WTC11 (cell line): ENCODE results near the gene TNS3. TPM values are rescaled to one million over a fixed set of nuclear protein-coding genes. Genes with fewer than 3 reads are reported as not detected.

ENCODE experiments used
- ATAC-seq: fragments of 200-7000 bp; cut with Tn5 transposase; 2 replicates; pipeline ENCODE4 v1.10.0; 2021; ENCODE audit warnings: mild to moderate bottlenecking, moderate library complexity
- CTCF ChIA-PET: fragments of 300-600 bp; sonication (Branson Sonifier 250); formaldehyde crosslinking; loops from one replicate; lab custom pipeline; 2021; ENCODE audit warnings: antibody characterized with exemption; lab: Charles Lee
- POLR2A ChIA-PET: fragments of 350-600 bp; sonication (Branson Sonifier 250); formaldehyde crosslinking; loops from one replicate; lab custom pipeline; 2021; ENCODE audit warnings: antibody characterized with exemption; lab: Charles Lee
- DNase-seq: peaks from one replicate; pipeline ENCODE4 v3.0.0; 2021; ENCODE audit warnings: low spot score
- H3K27ac Mint-ChIP-seq: 2 replicates; pipeline ENCODE4 v1.8.0; 2021; ENCODE audit warnings: mixed read lengths
- H3K27me3 Mint-ChIP-seq: 2 replicates; pipeline ENCODE4 v1.8.0; 2021; ENCODE audit warnings: low read depth, mild to moderate bottlenecking, moderate library complexity, mixed read lengths
- H3K36me3 Mint-ChIP-seq: 2 replicates; pipeline ENCODE4 v1.8.0; 2021; ENCODE audit warnings: mixed read lengths
- H3K4me1 Mint-ChIP-seq: 2 replicates; pipeline ENCODE4 v1.8.0; 2022; ENCODE audit warnings: mixed read lengths
- H3K4me3 Mint-ChIP-seq: 2 replicates; pipeline ENCODE4 v1.8.0; 2021; ENCODE audit warnings: mild to moderate bottlenecking, moderate library complexity, mixed read lengths
- H3K9me3 Mint-ChIP-seq: 2 replicates; pipeline ENCODE4 v1.8.0; 2021; ENCODE audit warnings: mixed read lengths
- ATF1 ChIP-seq: sonication (generic); formaldehyde crosslinking; IDR thresholded peaks from 2 replicates; pipeline ENCODE4 v1.8.1; 2023; ENCODE audit warnings: mild to moderate bottlenecking, moderate library complexity, missing genetic modification reagents
- ESRRA ChIP-seq: sonication (generic); formaldehyde crosslinking; IDR thresholded peaks from 2 replicates; pipeline ENCODE4 v1.8.1; 2022; ENCODE audit warnings: mild to moderate bottlenecking, missing genetic modification reagents, borderline replicate concordance
- FOXK1 ChIP-seq: sonication (generic); formaldehyde crosslinking; IDR thresholded peaks from 2 replicates; pipeline ENCODE4 v1.8.0; 2022; ENCODE audit warnings: mild to moderate bottlenecking, moderate library complexity, missing genetic modification reagents
- FOXP1 ChIP-seq: sonication (generic); formaldehyde crosslinking; IDR thresholded peaks from 2 replicates; pipeline ENCODE4 v1.8.0; 2022; ENCODE audit warnings: missing genetic modification reagents, mild to moderate bottlenecking, moderate library complexity, borderline replicate concordance
- GTF2I ChIP-seq: fragments of 250-450 bp; sonication (Bioruptor Pico); conservative IDR thresholded peaks from 2 replicates; pipeline ENCODE4 v1.4.0; 2021; ENCODE audit warnings: mild to moderate bottlenecking
- JAZF1 ChIP-seq: fragments of 250-450 bp; sonication (Bioruptor Pico); IDR thresholded peaks from 2 replicates; pipeline ENCODE4 v1.9.0; 2021; ENCODE audit warnings: moderate library complexity, mild to moderate bottlenecking, inconsistent platforms
- NFE2L1 ChIP-seq: sonication (generic); formaldehyde crosslinking; IDR thresholded peaks from 2 replicates; pipeline ENCODE4 v1.8.1; 2023; ENCODE audit warnings: missing genetic modification reagents
- NR2C2 ChIP-seq: sonication (generic); formaldehyde crosslinking; IDR thresholded peaks from 2 replicates; pipeline ENCODE4 v1.8.0; 2022; ENCODE audit warnings: mild to moderate bottlenecking, missing genetic modification reagents
- OVOL2 ChIP-seq: fragments of 250-450 bp; sonication (Bioruptor Pico); IDR thresholded peaks from 2 replicates; pipeline ENCODE4 v1.9.0; 2021; ENCODE audit warnings: mild to moderate bottlenecking, borderline replicate concordance
- PRRX2 ChIP-seq: fragments of 250-450 bp; sonication (Bioruptor Pico); IDR thresholded peaks from 2 replicates; pipeline ENCODE4 v1.8.0; 2021; ENCODE audit warnings: mild to moderate bottlenecking
- SMAD4 ChIP-seq: sonication (generic); formaldehyde crosslinking; IDR thresholded peaks from 2 replicates; pipeline ENCODE4 v1.8.0; 2022; ENCODE audit warnings: mild to moderate bottlenecking, missing genetic modification reagents
- SOX15 ChIP-seq: fragments of 250-450 bp; sonication (Bioruptor Pico); IDR thresholded peaks from 2 replicates; pipeline ENCODE4 v1.9.0; 2021; ENCODE audit warnings: mild to moderate bottlenecking
- SP1 ChIP-seq: sonication (generic); formaldehyde crosslinking; conservative IDR thresholded peaks from 2 replicates; pipeline ENCODE4 v1.8.1; 2022; ENCODE audit warnings: missing genetic modification reagents
- ZBTB21 ChIP-seq: sonication (generic); formaldehyde crosslinking; IDR thresholded peaks from 2 replicates; pipeline ENCODE4 v1.8.1; 2023; ENCODE audit warnings: mild to moderate bottlenecking, missing genetic modification reagents, borderline replicate concordance
- ZNF396 ChIP-seq: fragments of 250-450 bp; sonication (Bioruptor Pico); IDR thresholded peaks from 2 replicates; pipeline ENCODE4 v1.8.0; 2021; ENCODE audit warnings: mild to moderate bottlenecking, moderate library complexity, borderline replicate concordance
- total RNA-seq: library from RNA; stranded (reverse); gene quantifications from 3 replicates; pipeline ENCODE4 v1.2.3, GENCODE V29; 2021
- TF ChIP-seq, protein P1 (sequence below): sonication (generic); formaldehyde crosslinking; IDR thresholded peaks from 2 replicates; pipeline ENCODE4 v1.8.0; 2022; ENCODE audit warnings: missing genetic modification reagents
- TF ChIP-seq, protein P2 (sequence below): sonication (generic); formaldehyde crosslinking; IDR thresholded peaks from 2 replicates; pipeline ENCODE4 v1.8.1; 2023; ENCODE audit warnings: mild to moderate bottlenecking, missing genetic modification reagents
- TF ChIP-seq, protein P3 (sequence below): sonication (generic); formaldehyde crosslinking; IDR thresholded peaks from 2 replicates; pipeline ENCODE4 v1.8.1; 2022; ENCODE audit warnings: low read depth, missing genetic modification reagents, borderline replicate concordance
- TF ChIP-seq, protein P4 (sequence below): fragments of 250-450 bp; sonication (Bioruptor Pico); IDR thresholded peaks from 2 replicates; pipeline ENCODE4 v1.8.0; 2021; ENCODE audit warnings: mild to moderate bottlenecking
- TF ChIP-seq, protein P5 (sequence below): sonication (generic); formaldehyde crosslinking; IDR thresholded peaks from 2 replicates; pipeline ENCODE4 v1.8.0; 2022; ENCODE audit warnings: mild to moderate bottlenecking, missing genetic modification reagents
- TF ChIP-seq, protein P6 (sequence below): sonication (generic); formaldehyde crosslinking; IDR thresholded peaks from 2 replicates; pipeline ENCODE4 v1.8.0; 2022; ENCODE audit warnings: mild to moderate bottlenecking, missing genetic modification reagents
- TF ChIP-seq, protein P7 (sequence below): sonication (generic); formaldehyde crosslinking; IDR thresholded peaks from 2 replicates; pipeline ENCODE4 v1.8.0; 2022; ENCODE audit warnings: mild to moderate bottlenecking, missing genetic modification reagents

TNS3 gene
- total RNA-seq, 1 experiment from 2014 or later, result 37.7 TPM

DNA sequence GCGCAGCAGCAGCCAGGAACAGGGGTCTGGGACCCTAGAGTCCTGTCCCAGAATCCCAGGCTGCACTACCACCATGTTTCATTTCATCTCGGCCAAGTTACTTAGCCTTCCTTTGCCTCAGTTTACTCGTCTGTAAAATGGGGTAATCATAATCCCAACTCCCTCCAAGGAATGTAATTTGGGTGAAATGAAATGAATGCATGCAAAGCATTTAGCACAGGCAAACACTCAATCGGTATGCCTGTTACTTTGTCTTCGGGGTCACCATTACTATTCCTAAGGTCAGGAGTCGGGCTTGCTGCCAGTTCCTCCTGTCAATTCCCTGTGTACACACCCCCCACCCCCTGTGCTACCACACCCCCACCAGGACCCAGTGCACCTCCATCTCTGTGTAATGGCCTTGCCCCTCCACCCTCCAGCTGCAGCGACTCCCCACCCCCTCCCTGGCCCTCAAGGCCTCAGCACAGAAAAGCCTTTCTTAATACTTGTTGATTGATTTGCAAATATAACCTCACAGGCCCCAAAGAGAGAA is 1.7 kb downstream of the TNS3 start:
- H3K36me3 Mint-ChIP-seq, result peaks cover under 1% of the 10 kb centered on the region
- peaks cover 64% of the 10 kb centered on the region for H3K4me1 Mint-ChIP-seq
- peak overlapping the region; percentile 10; the same call in 1 of the 2 replicates for H3K27ac Mint-ChIP-seq
- peak overlapping the region; percentile 85 for H3K4me3 Mint-ChIP-seq
- DNase-seq (no peak), ATAC-seq (0 out of 2 replicates have a peak, but pooled peaks have one; percentile 4)
- ChIA-PET POLR2A (no interaction called here), CTCF (interaction anchor here (1.3 to 1.9 kb wide), 3 partner anchors 35 to 239 kb away, joined by 4 to 5 read pairs (median 4); no protein-coding TSS in a partner anchor)
- TF ChIP-seq, protein P1, sequence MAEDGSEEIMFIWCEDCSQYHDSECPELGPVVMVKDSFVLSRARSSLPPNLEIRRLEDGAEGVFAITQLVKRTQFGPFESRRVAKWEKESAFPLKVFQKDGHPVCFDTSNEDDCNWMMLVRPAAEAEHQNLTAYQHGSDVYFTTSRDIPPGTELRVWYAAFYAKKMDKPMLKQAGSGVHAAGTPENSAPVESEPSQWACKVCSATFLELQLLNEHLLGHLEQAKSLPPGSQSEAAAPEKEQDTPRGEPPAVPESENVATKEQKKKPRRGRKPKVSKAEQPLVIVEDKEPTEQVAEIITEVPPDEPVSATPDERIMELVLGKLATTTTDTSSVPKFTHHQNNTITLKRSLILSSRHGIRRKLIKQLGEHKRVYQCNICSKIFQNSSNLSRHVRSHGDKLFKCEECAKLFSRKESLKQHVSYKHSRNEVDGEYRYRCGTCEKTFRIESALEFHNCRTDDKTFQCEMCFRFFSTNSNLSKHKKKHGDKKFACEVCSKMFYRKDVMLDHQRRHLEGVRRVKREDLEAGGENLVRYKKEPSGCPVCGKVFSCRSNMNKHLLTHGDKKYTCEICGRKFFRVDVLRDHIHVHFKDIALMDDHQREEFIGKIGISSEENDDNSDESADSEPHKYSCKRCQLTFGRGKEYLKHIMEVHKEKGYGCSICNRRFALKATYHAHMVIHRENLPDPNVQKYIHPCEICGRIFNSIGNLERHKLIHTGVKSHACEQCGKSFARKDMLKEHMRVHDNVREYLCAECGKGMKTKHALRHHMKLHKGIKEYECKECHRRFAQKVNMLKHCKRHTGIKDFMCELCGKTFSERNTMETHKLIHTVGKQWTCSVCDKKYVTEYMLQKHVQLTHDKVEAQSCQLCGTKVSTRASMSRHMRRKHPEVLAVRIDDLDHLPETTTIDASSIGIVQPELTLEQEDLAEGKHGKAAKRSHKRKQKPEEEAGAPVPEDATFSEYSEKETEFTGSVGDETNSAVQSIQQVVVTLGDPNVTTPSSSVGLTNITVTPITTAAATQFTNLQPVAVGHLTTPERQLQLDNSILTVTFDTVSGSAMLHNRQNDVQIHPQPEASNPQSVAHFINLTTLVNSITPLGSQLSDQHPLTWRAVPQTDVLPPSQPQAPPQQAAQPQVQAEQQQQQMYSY (CRISPR knock-in tag), result no peak
- TF ChIP-seq, protein P2, sequence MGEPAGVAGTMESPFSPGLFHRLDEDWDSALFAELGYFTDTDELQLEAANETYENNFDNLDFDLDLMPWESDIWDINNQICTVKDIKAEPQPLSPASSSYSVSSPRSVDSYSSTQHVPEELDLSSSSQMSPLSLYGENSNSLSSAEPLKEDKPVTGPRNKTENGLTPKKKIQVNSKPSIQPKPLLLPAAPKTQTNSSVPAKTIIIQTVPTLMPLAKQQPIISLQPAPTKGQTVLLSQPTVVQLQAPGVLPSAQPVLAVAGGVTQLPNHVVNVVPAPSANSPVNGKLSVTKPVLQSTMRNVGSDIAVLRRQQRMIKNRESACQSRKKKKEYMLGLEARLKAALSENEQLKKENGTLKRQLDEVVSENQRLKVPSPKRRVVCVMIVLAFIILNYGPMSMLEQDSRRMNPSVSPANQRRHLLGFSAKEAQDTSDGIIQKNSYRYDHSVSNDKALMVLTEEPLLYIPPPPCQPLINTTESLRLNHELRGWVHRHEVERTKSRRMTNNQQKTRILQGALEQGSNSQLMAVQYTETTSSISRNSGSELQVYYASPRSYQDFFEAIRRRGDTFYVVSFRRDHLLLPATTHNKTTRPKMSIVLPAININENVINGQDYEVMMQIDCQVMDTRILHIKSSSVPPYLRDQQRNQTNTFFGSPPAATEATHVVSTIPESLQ (CRISPR knock-in tag), result no peak
- TF ChIP-seq GTF2I (CRISPR knock-in tag) (0 out of 2 replicates have a peak, but pooled peaks have one; percentile 33), JAZF1 (CRISPR knock-in tag) (no peak)
- peaks cover 2% of the 10 kb centered on the region for H3K9me3 Mint-ChIP-seq
- peaks cover 35% of the 10 kb centered on the region for H3K27me3 Mint-ChIP-seq

DNA sequence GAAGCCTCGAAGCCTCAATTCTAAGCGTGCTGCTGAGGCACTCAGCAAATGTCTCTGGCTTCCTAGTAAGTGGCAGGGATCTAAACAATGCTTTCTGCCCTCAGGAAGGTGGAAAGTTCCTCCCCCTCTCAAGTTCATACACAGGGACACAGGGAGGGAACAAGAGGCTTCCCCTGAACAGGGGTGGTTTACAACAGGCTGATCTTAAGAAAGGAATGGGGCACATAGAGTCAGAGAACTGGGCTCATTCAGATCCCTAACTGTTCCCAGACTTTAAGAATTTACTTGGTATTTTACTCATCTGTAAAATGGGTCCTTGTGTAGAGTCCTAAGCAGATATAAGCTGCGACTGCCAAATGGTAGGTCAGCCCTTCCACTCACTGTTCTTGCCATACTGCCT is 2.5 kb downstream of the TNS3 start:
- ATAC-seq, result no peak
- peaks cover 72% of the 10 kb centered on the region for H3K4me1 Mint-ChIP-seq
- peaks cover 29% of the 10 kb centered on the region for H3K27me3 Mint-ChIP-seq
- H3K4me3 Mint-ChIP-seq, result no peak overlapping the region
- H3K27ac Mint-ChIP-seq, result no peak overlapping the region
- no peaks in the 10 kb centered on the region for H3K9me3 Mint-ChIP-seq
- ChIA-PET CTCF (interaction anchor here (1.3 to 1.9 kb wide), 2 partner anchors 144 to 240 kb away, joined by 4 to 5 read pairs; no protein-coding TSS in a partner anchor), POLR2A (no interaction called here)
- no peak for DNase-seq
- H3K36me3 Mint-ChIP-seq, result no peaks in the 10 kb centered on the region
- TF ChIP-seq, protein P3, sequence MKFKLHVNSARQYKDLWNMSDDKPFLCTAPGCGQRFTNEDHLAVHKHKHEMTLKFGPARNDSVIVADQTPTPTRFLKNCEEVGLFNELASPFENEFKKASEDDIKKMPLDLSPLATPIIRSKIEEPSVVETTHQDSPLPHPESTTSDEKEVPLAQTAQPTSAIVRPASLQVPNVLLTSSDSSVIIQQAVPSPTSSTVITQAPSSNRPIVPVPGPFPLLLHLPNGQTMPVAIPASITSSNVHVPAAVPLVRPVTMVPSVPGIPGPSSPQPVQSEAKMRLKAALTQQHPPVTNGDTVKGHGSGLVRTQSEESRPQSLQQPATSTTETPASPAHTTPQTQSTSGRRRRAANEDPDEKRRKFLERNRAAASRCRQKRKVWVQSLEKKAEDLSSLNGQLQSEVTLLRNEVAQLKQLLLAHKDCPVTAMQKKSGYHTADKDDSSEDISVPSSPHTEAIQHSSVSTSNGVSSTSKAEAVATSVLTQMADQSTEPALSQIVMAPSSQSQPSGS (CRISPR knock-in tag), result no peak
- TF ChIP-seq, protein P4, sequence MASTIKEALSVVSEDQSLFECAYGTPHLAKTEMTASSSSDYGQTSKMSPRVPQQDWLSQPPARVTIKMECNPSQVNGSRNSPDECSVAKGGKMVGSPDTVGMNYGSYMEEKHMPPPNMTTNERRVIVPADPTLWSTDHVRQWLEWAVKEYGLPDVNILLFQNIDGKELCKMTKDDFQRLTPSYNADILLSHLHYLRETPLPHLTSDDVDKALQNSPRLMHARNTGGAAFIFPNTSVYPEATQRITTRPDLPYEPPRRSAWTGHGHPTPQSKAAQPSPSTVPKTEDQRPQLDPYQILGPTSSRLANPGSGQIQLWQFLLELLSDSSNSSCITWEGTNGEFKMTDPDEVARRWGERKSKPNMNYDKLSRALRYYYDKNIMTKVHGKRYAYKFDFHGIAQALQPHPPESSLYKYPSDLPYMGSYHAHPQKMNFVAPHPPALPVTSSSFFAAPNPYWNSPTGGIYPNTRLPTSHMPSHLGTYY (CRISPR knock-in tag), result no peak
- TF ChIP-seq, protein P5, sequence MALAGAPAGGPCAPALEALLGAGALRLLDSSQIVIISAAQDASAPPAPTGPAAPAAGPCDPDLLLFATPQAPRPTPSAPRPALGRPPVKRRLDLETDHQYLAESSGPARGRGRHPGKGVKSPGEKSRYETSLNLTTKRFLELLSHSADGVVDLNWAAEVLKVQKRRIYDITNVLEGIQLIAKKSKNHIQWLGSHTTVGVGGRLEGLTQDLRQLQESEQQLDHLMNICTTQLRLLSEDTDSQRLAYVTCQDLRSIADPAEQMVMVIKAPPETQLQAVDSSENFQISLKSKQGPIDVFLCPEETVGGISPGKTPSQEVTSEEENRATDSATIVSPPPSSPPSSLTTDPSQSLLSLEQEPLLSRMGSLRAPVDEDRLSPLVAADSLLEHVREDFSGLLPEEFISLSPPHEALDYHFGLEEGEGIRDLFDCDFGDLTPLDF (CRISPR knock-in tag), result no peak
- TF ChIP-seq FOXK1 (no peak), PRRX2 (CRISPR knock-in tag) (no peak), OVOL2 (CRISPR knock-in tag) (no peak), ZBTB21 (CRISPR knock-in tag) (no peak), SP1 (CRISPR knock-in tag) (no peak), NFE2L1 (CRISPR knock-in tag) (no peak), ATF1 (CRISPR knock-in tag) (no peak), ZNF396 (CRISPR knock-in tag) (no peak), NR2C2 (no peak), ESRRA (CRISPR knock-in tag) (no peak), SOX15 (CRISPR knock-in tag) (no peak), SMAD4 (CRISPR knock-in tag) (no peak), FOXP1 (CRISPR knock-in tag) (no peak)
- TF ChIP-seq, protein P6, sequence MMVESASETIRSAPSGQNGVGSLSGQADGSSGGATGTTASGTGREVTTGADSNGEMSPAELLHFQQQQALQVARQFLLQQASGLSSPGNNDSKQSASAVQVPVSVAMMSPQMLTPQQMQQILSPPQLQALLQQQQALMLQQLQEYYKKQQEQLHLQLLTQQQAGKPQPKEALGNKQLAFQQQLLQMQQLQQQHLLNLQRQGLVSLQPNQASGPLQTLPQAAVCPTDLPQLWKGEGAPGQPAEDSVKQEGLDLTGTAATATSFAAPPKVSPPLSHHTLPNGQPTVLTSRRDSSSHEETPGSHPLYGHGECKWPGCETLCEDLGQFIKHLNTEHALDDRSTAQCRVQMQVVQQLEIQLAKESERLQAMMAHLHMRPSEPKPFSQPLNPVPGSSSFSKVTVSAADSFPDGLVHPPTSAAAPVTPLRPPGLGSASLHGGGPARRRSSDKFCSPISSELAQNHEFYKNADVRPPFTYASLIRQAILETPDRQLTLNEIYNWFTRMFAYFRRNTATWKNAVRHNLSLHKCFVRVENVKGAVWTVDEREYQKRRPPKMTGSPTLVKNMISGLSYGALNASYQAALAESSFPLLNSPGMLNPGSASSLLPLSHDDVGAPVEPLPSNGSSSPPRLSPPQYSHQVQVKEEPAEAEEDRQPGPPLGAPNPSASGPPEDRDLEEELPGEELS (CRISPR knock-in tag), result no peak
- TF ChIP-seq, protein P7, sequence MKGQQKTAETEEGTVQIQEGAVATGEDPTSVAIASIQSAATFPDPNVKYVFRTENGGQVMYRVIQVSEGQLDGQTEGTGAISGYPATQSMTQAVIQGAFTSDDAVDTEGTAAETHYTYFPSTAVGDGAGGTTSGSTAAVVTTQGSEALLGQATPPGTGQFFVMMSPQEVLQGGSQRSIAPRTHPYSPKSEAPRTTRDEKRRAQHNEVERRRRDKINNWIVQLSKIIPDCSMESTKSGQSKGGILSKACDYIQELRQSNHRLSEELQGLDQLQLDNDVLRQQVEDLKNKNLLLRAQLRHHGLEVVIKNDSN (CRISPR knock-in tag), result no peak
